Mammary epithelial cell (primary cell): Measurements from ENCODE around the gene PGM5.

ENCODE experiments used
- CTCF ChIP-seq, 2 donors: IDR thresholded peaks in 1 of 2; conservative IDR thresholded peaks in 1 of 2; 2 replicates each; pipeline ENCODE4 v1.5.1; 2011 to 2012; ENCODE audit warnings: inconsistent platforms in 2 of 2, low read length in 2 of 2, mild to moderate bottlenecking in 2 of 2, control low read depth in 1 of 2, low read depth in 1 of 2; ENCODE audit not compliant: insufficient read depth in 1 of 2; ENCODE audit errors: extremely low read depth in 1 of 2
- EZH2 ChIP-seq: IDR thresholded peaks from 2 replicates; pipeline ENCODE4 v1.6.1; 2012; ENCODE audit warnings: low read length, inconsistent platforms, borderline replicate concordance

- TF ChIP-seq CTCF (conservative IDR thresholded peaks at IDR 0.05 in 1 of 2, IDR thresholded peaks at IDR 0.05 in 1 of 2; ENCODE audit: extremely low read depth in 1 of 2, insufficient read depth in 1 of 2, low read depth in 1 of 2, low read length in 2 of 2) (no peak), EZH2 (no peak)
Measured at GRCh38 chr9:68454579-68455334, 98.3 kb downstream of the PGM5 start.
